K562 (cell line): ENCODE data around the gene ROR2. TPM values are rescaled to one million over a fixed set of nuclear protein-coding genes. Genes with fewer than 3 reads are reported as not detected.

Experiments used
- ATAC-seq: fragments of 200-7000 bp; cut with Tn5 transposase; 3 replicates; pipeline ENCODE4 v1.9.1; 2020; ENCODE audit warnings: moderate library complexity
- BruUV-seq: library from RNA; stranded (reverse); fragments of 400-500 nt; replicated peaks from 2 replicates; lab custom pipeline; 2021; lab: Mats Ljungman, UMichigan
- CTCF ChIA-PET: fragments of 300-600 bp; formaldehyde crosslinking; extraction: SDS; loops from one replicate; lab custom pipeline; 2021; ENCODE audit warnings: low intra/inter-chr PET ratio; lab: Yijun Ruan, JAX
- POLR2A ChIA-PET: fragments of 300-600, 350-650 bp; sonication (Branson Sonifier 250); formaldehyde crosslinking; extraction: SDS; loops from one replicate; lab custom pipeline; 2021; ENCODE audit warnings: antibody characterized with exemption, inconsistent platforms; lab: Yijun Ruan, JAX
- DNase-seq, 4 experiments: peaks; one replicate each; pipeline versions ENCODE4 v3.0.0 to v3.0.0-alpha.2; 2011 to 2018; ENCODE audit warnings: low spot score in 3 of 4, mixed read lengths in 3 of 4; ENCODE audit errors: extremely low read depth in 1 of 4
- FAIRE-seq: peaks from 2 replicates; lab custom pipeline; 2011; peaks lifted over from hg19 to GRCh38; lab: Jason Lieb, UNC
- H2AFZ ChIP-seq: 2 replicates; pipeline ENCODE4 v1.6.0; 2011; ENCODE audit warnings: low read depth, low read length, control low read depth, inconsistent platforms
- H3K27ac ChIP-seq: fragments of 200-600 bp; 3 replicates; pipeline ENCODE4 v1.8.0; 2011; ENCODE audit warnings: low read depth, mild to moderate bottlenecking, control low read depth, inconsistent platforms, low read length, moderate library complexity, mixed read lengths; ENCODE audit errors: extremely low read depth
- H3K27me3 ChIP-seq, 2 experiments: fragments of 300-600 bp in 1 of 2; 2 replicates in 1 of 2; 3 replicates in 1 of 2; pipeline versions ENCODE4 v1.6.0 to v1.8.0; 2011; ENCODE audit warnings: inconsistent platforms in 2 of 2, low read length in 2 of 2, mild to moderate bottlenecking in 1 of 2, mixed read lengths in 1 of 2, moderate library complexity in 1 of 2; ENCODE audit not compliant: control insufficient read depth in 2 of 2, insufficient read depth in 2 of 2
- H3K36me3 ChIP-seq: fragments of 300-600 bp; 3 replicates; pipeline ENCODE4 v1.8.0; 2011; ENCODE audit warnings: mild to moderate bottlenecking, low read length, inconsistent platforms; ENCODE audit not compliant: control insufficient read depth, insufficient read depth
- H3K4me1 ChIP-seq, 2 experiments: fragments of 200-600 bp in 1 of 2; replicated peaks in 1 of 2; 2 replicates in 1 of 2; 3 replicates in 1 of 2; pipeline versions ENCODE4 v1.5.1 to v1.8.0; 2011; ENCODE audit warnings: inconsistent platforms in 2 of 2, low read length in 2 of 2, mild to moderate bottlenecking in 1 of 2, mixed read lengths in 1 of 2, moderate library complexity in 1 of 2; ENCODE audit not compliant: control insufficient read depth in 2 of 2, insufficient read depth in 2 of 2
- H3K4me2 ChIP-seq: 2 replicates; pipeline ENCODE4 v1.6.1; 2011; ENCODE audit warnings: low read length, control low read depth, inconsistent platforms, mixed read lengths; ENCODE audit not compliant: insufficient read depth
- H3K4me3 ChIP-seq: fragments of 200-600 bp; sonication (generic), shearing (Covaris generic); 2 replicates; pipeline ENCODE4 v1.5.1; 2016; ENCODE audit warnings: control low read depth, inconsistent platforms
- H3K79me2 ChIP-seq: fragments of 200-600 bp; 3 replicates; pipeline ENCODE4 v1.8.0; 2011; ENCODE audit warnings: low read length, inconsistent platforms; ENCODE audit not compliant: control insufficient read depth, insufficient read depth
- H3K9ac ChIP-seq, 2 experiments: 2 replicates each; pipeline versions ENCODE4 v1.6.0 to v1.6.1; 2011; ENCODE audit warnings: low read depth in 2 of 2, low read length in 2 of 2, control low read depth in 1 of 2, inconsistent platforms in 1 of 2, mild to moderate bottlenecking in 1 of 2, mixed read lengths in 1 of 2; ENCODE audit not compliant: insufficient read depth in 1 of 2
- H3K9me1 ChIP-seq: one replicate; pipeline ENCODE4 v1.6.0; 2011; ENCODE audit warnings: inconsistent platforms, mild to moderate bottlenecking, low read length, moderate library complexity; ENCODE audit not compliant: control insufficient read depth, insufficient read depth
- H3K9me3 ChIP-seq: replicated peaks from 2 replicates; pipeline ENCODE4 v1.5.1; 2011; ENCODE audit warnings: low read depth, low read length, inconsistent platforms; ENCODE audit not compliant: control insufficient read depth, insufficient read depth
- H4K20me1 ChIP-seq: replicated peaks from 2 replicates; pipeline ENCODE4 v1.6.1; 2011; ENCODE audit warnings: low read length, inconsistent platforms, mixed read lengths; ENCODE audit not compliant: control insufficient read depth, insufficient read depth
- CEBPB ChIP-seq: fragments of 450-650 bp; IDR thresholded peaks from 2 replicates; pipeline ENCODE4 v1.6.1; 2016; ENCODE audit warnings: missing genetic modification characterization, missing compliant biosample characterization
- CEBPG ChIP-seq, 3 experiments: fragments of 200-800 bp in 1 of 3; sonication (Bioruptor generic) in 1 of 3; sonication (generic) in 1 of 3; formaldehyde crosslinking in 1 of 3; IDR thresholded peaks in 2 of 3; conservative IDR thresholded peaks in 1 of 3; 2 replicates each; pipeline versions ENCODE4 v1.6.1 to v1.8.0; 2016 to 2022; ENCODE audit warnings: missing compliant biosample characterization in 2 of 3, missing genetic modification characterization in 2 of 3, mild to moderate bottlenecking in 1 of 3, missing genetic modification reagents in 1 of 3
- FOXK2 ChIP-seq, 2 experiments: fragments of 450-650 bp; IDR thresholded peaks in 1 of 2; conservative IDR thresholded peaks in 1 of 2; 2 replicates each; pipeline ENCODE4 v1.6.1; 2016; ENCODE audit warnings: low read depth in 2 of 2, mild to moderate bottlenecking in 1 of 2
- MECOM ChIP-seq: fragments of 250-450 bp; sonication (Bioruptor Pico); IDR thresholded peaks from 2 replicates; pipeline ENCODE4 v1.8.0; 2022; ENCODE audit warnings: inconsistent platforms
- MEF2D ChIP-seq: conservative IDR thresholded peaks from 2 replicates; pipeline ENCODE4 v1.6.1; 2016; ENCODE audit warnings: low read depth, missing genetic modification characterization, missing compliant biosample characterization
- NCOA4 ChIP-seq: fragments of 450-650 bp; IDR thresholded peaks from 2 replicates; pipeline ENCODE4 v1.6.1; 2018; ENCODE audit warnings: mild to moderate bottlenecking; ENCODE audit not compliant: partially characterized antibody
- NFIC ChIP-seq: fragments of 450-650 bp; IDR thresholded peaks from 2 replicates; pipeline ENCODE4 v1.6.1; 2017; ENCODE audit warnings: mild to moderate bottlenecking, inconsistent platforms
- POLR2B ChIP-seq: fragments of 450-650 bp; IDR thresholded peaks from 2 replicates; pipeline ENCODE4 v1.6.1; 2018; ENCODE audit warnings: low read depth; ENCODE audit not compliant: partially characterized antibody
- RCOR1 ChIP-seq, 2 experiments: IDR thresholded peaks; 2 replicates each; pipeline ENCODE4 v1.6.1; 2012; ENCODE audit warnings: low read depth in 2 of 2, low read length in 2 of 2, borderline replicate concordance in 1 of 2, improper control_type of control experiment in 1 of 2
- SMARCC2 ChIP-seq: fragments of 450-650 bp; IDR thresholded peaks from 2 replicates; pipeline ENCODE4 v1.6.1; 2017; ENCODE audit warnings: antibody characterized with exemption, moderate library complexity, mild to moderate bottlenecking, low read depth
- SMARCE1 ChIP-seq: fragments of 450-650 bp; IDR thresholded peaks from 2 replicates; pipeline ENCODE4 v1.7.1; 2016; ENCODE audit warnings: mild to moderate bottlenecking
- SOX6 ChIP-seq: fragments of 450-650 bp; IDR thresholded peaks from 2 replicates; pipeline ENCODE4 v1.6.1; 2014; ENCODE audit warnings: mild to moderate bottlenecking
- ZBTB7A ChIP-seq: IDR thresholded peaks from 2 replicates; pipeline ENCODE4 v1.6.1; 2011; ENCODE audit warnings: low read depth, mild to moderate bottlenecking, low read length, moderate library complexity, borderline replicate concordance; ENCODE audit not compliant: control insufficient read depth
- WGBS: fragments of 100-300 bp; shearing (Covaris generic); methylation state at CpG from one replicate; pipeline ENCODE4 v1.1.6; 2016; ENCODE audit warnings: low coverage, mixed read lengths; ENCODE audit not compliant: insufficient coverage; ENCODE audit errors: missing lambda C conversion rate; 5-methylcytosine and 5-hydroxymethylcytosine counted together
- in situ Hi-C: fragments of 300-500 bp; cut with MboI; formaldehyde crosslinking; loops from 4 replicates; pipeline ENCODE4 v1.15.0; 2018; ENCODE audit warnings: inconsistent platforms, mixed read lengths
- intact Hi-C: fragments of 100-400 bp; cut with micrococcal nuclease; formaldehyde crosslinking; loops from 2 replicates; pipeline ENCODE4 v1.14.2; 2022
- polyA plus RNA-seq, 8 experiments: library from polyadenylated mRNA; depleted of rRNA in 4 of 8; stranded (reverse) in 5 of 8; unstranded in 3 of 8; fragments of >200 nt; fragmentation: Nextera tagmentation in 2 of 8; fragmentation: Illumina TruSeq in 1 of 8; extraction: Ambion mirVana in 2 of 8; extraction: Trizol in 1 of 8; gene quantifications; 2 replicates each; pipeline versions ENCODE4 v1.2.1 to v1.2.3, GENCODE V29; 2011 to 2014; ENCODE audit warnings: inconsistent platforms in 1 of 8, missing spikeins in 1 of 8
- total RNA-seq, 7 experiments: library from RNA; depleted of rRNA in 6 of 7; stranded (reverse); fragments of >200 nt in 6 of 7; fragmentation: Illumina TruSeq in 2 of 7; extraction: Trizol in 2 of 7; gene quantifications; 2 replicates each; pipeline versions ENCODE4 v1.2.1 to v1.2.3, GENCODE V29; 2011 to 2021; ENCODE audit warnings: low replicate concordance in 1 of 7
- TF ChIP-seq, protein P1 (sequence below): sonication (generic); formaldehyde crosslinking; IDR thresholded peaks from 2 replicates; pipeline ENCODE4 v1.8.1; 2023; ENCODE audit warnings: mild to moderate bottlenecking, missing genetic modification reagents
- TF ChIP-seq, protein P2 (sequence below), 2 experiments: fragments of 450-650 bp in 1 of 2; sonication (generic) in 1 of 2; formaldehyde crosslinking in 1 of 2; IDR thresholded peaks in 1 of 2; conservative IDR thresholded peaks in 1 of 2; 2 replicates each; pipeline versions ENCODE4 v1.6.1 to v1.8.1; 2016 to 2023; ENCODE audit warnings: mild to moderate bottlenecking in 2 of 2, moderate library complexity in 2 of 2, inconsistent platforms in 1 of 2, missing genetic modification reagents in 1 of 2

ROR2 gene
- total and polyA plus RNA-seq, 9 of the 15 experiments (the other 6 are each of a cell fraction or from before 2014, with no cell fraction given), result 5.6 to 33.8 (median 15.3) TPM

DNA sequence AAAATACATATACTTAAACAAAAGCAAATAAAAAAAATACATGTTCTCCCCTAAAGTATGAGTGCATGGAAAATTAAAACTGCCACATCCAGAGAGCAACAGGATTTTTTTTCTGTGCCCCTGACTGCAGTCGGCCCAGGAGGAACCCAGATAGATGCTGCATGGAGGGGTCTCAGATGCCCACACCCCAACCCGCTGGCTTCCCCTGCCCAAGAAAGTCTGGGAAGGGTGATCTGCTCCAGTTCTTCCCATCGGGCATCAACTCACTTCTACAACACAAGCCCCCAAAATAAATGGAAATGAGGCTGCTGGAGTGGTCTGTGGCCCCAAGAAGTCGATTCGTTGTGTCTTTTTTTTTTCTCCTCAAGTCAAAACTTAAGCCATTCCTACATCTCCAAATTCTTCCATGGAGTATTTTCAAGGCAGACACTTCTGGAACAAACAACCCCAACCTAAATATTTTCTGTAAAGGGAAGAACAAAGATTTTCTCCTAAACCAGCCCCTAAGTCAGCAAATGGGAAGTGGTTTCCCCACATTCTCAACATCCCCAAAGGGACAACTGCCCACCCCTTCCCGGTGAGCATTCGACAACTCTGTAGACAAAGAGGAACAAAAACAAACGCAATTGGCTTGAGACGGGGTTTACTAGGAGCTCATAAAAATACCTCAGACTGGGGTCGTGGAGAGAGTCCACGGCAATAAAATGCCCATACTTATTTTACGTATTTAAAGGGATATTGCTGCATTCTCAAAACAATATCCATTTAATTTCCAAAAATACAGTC lies 46.7 kb downstream of the ROR2 start (continued):
- TF ChIP-seq SMARCC2, result no peak

DNA sequence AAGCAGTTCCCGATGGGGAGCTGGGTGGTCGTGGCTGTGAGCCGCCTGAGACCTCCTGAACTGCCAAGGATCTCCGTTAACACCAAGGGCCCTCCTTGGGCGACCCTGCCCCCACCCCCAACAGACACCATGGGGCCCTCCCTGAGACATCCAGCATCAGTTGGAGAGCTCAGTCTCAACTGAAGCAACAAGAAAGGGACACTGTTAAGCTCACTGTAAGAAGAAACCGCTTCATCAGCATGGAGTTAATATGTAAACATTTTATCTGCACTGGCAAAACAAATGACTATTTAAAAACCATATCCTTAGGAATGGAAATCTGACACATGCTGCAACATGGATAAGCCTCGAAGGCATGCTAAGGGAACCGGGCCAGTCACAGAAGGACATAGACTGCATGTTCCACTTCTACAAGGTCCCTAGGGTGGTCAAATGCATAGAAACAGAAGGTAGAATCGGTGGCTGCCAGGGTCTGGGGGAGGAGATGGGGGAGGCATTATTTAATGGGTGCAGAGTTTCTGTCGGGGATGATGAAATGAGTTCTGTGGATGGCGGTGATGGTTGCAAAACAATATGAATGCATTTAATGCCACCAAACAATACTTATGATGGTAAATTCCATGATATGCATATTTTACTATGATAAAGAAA lies 47.4 kb downstream of the ROR2 start:
- ChIA-PET POLR2A (interaction anchor here (1.0 kb wide), 1 partner anchor 9 kb away, joined by 3 read pairs; no protein-coding TSS in a partner anchor), CTCF (no interaction called here)
- WGBS, result 14% methylated on average over 10 of the region's 11 CpGs
- no peaks in the 10 kb centered on the region for H3K9me3 ChIP-seq
- peak overlapping the region; percentile 48 to 80 for H3K9ac ChIP-seq
- H4K20me1 ChIP-seq, result no peaks in the 10 kb centered on the region
- no TSS peak for BruUV-seq
- H3K36me3 ChIP-seq, result peaks cover 16% of the 10 kb centered on the region; the same call in 2 of the 3 replicates
- H3K79me2 ChIP-seq, result peaks cover 97% of the 10 kb centered on the region
- peak overlapping the region; percentile 88 for H3K27ac ChIP-seq
- intact Hi-C loops, result loop anchor here (10.0 kb wide), 1 partner anchor 128 kb away; no protein-coding TSS in a partner anchor
- in situ Hi-C loops, result no loop called here
- ATAC-seq (no peak), FAIRE-seq (peak; percentile 19), DNase-seq (no peak)
- H3K27me3 ChIP-seq, result no peaks in the 10 kb centered on the region
- H3K4me2 ChIP-seq, result peak overlapping the region; percentile 44
- H2AFZ ChIP-seq, result peak overlapping the region; percentile 11; the same call in 1 of the 2 replicates
- no peak overlapping the region for H3K4me3 ChIP-seq
- peaks cover 79 to 82% of the 10 kb centered on the region in 2 experiments for H3K4me1 ChIP-seq
- no peaks in the 10 kb centered on the region for H3K9me1 ChIP-seq
- TF ChIP-seq NCOA4 (no peak), CEBPB (tag) (peak; percentile 47; the same call in 1 of the 2 replicates), RCOR1 (IDR thresholded peaks at IDR 0.05; ENCODE audit: borderline replicate concordance in 1 of 2, low read depth in 2 of 2, low read length in 2 of 2) (no peak), FOXK2 (conservative IDR thresholded peaks at IDR 0.05 in 1 of 2, IDR thresholded peaks at IDR 0.05 in 1 of 2; ENCODE audit: low read depth in 2 of 2) (0 out of 4 replicates have a peak, but pooled peaks of 1 of the 2 experiments have one; percentile 46), SMARCE1 (0 out of 2 replicates have a peak, but pooled peaks have one; percentile 11), CEBPG (CRISPR knock-in tag; IDR thresholded peaks at IDR 0.05) (no peak), CEBPG (tag; conservative IDR thresholded peaks at IDR 0.05 in 1 of 2, IDR thresholded peaks at IDR 0.05 in 1 of 2) (peak in 1 of 2 experiments; percentile 55; a peak in 2 of 4 replicates), NFIC (no peak), POLR2B (no peak), SOX6 (0 out of 2 replicates have a peak, but pooled peaks have one; percentile 29), MECOM (CRISPR knock-in tag) (no peak), MEF2D (tag) (no peak), ZBTB7A (peak; percentile 13; the same call in 1 of the 2 replicates)
- TF ChIP-seq, protein P1, sequence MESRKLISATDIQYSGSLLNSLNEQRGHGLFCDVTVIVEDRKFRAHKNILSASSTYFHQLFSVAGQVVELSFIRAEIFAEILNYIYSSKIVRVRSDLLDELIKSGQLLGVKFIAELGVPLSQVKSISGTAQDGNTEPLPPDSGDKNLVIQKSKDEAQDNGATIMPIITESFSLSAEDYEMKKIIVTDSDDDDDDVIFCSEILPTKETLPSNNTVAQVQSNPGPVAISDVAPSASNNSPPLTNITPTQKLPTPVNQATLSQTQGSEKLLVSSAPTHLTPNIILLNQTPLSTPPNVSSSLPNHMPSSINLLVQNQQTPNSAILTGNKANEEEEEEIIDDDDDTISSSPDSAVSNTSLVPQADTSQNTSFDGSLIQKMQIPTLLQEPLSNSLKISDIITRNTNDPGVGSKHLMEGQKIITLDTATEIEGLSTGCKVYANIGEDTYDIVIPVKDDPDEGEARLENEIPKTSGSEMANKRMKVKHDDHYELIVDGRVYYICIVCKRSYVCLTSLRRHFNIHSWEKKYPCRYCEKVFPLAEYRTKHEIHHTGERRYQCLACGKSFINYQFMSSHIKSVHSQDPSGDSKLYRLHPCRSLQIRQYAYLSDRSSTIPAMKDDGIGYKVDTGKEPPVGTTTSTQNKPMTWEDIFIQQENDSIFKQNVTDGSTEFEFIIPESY (CRISPR knock-in tag), result no peak
- TF ChIP-seq, protein P2, sequence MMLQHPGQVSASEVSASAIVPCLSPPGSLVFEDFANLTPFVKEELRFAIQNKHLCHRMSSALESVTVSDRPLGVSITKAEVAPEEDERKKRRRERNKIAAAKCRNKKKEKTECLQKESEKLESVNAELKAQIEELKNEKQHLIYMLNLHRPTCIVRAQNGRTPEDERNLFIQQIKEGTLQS (IDR thresholded peaks at IDR 0.05), result peak; percentile 59; the same call in 1 of the 2 replicates
- TF ChIP-seq, protein P2 (CRISPR knock-in tag; conservative IDR thresholded peaks at IDR 0.05), result no peak
